Hepatocyte (in vitro differentiated cells): Measurements from ENCODE around the gene RNF213. TPM values are rescaled to one million over a fixed set of nuclear protein-coding genes. Genes with fewer than 3 reads are reported as not detected.

Source experiments
- DNase-seq: peaks from one replicate; pipeline ENCODE4 v3.0.0-alpha.2; 2016; ENCODE audit warnings: low spot score
- H2AFZ ChIP-seq: fragments of 200-600 bp; sonication (generic); 2 replicates; pipeline ENCODE4 v1.6.0; 2016; ENCODE audit warnings: antibody characterized with exemption, mild to moderate bottlenecking
- H3K27ac ChIP-seq: fragments of 200-600 bp; sonication (generic); 2 replicates; pipeline ENCODE4 v1.5.1; 2016; ENCODE audit warnings: mild to moderate bottlenecking
- H3K27me3 ChIP-seq: fragments of 200-600 bp; sonication (generic); 2 replicates; pipeline ENCODE4 v1.6.1; 2016
- H3K36me3 ChIP-seq: fragments of 200-600 bp; sonication (generic); replicated peaks from 2 replicates; pipeline ENCODE4 v1.5.1; 2016; ENCODE audit warnings: low read depth; ENCODE audit not compliant: insufficient read depth
- H3K4me1 ChIP-seq: fragments of 200-600 bp; sonication (generic); 2 replicates; pipeline ENCODE4 v1.5.1; 2016; ENCODE audit warnings: mild to moderate bottlenecking, moderate library complexity; ENCODE audit not compliant: insufficient read depth
- H3K4me2 ChIP-seq: fragments of 200-600 bp; sonication (generic); 2 replicates; pipeline ENCODE4 v1.6.0; 2016
- H3K4me3 ChIP-seq: fragments of 200-600 bp; sonication (generic); 2 replicates; pipeline ENCODE4 v1.5.1; 2016; ENCODE audit warnings: mild to moderate bottlenecking
- H3K79me2 ChIP-seq: fragments of 200-600 bp; sonication (generic); 2 replicates; pipeline ENCODE4 v1.6.0; 2017; ENCODE audit warnings: mild to moderate bottlenecking
- H3K9me2 ChIP-seq: fragments of 200-600 bp; sonication (generic); replicated peaks from 2 replicates; pipeline ENCODE4 v1.6.0; 2017; ENCODE audit warnings: mild to moderate bottlenecking; ENCODE audit not compliant: insufficient read depth
- H3K9me3 ChIP-seq: fragments of 200-600 bp; sonication (generic); 2 replicates; pipeline ENCODE4 v1.5.1; 2016; ENCODE audit warnings: low read depth, mild to moderate bottlenecking
- H4K20me1 ChIP-seq: fragments of 200-600 bp; sonication (generic); 2 replicates; pipeline ENCODE4 v1.6.0; 2016; ENCODE audit warnings: mild to moderate bottlenecking; ENCODE audit not compliant: insufficient read depth, poor library complexity, severe bottlenecking
- EZH2 ChIP-seq: fragments of 200-600 bp; sonication (generic); IDR thresholded peaks from 2 replicates; pipeline ENCODE4 v1.6.1; 2016; ENCODE audit warnings: antibody characterized with exemption, mild to moderate bottlenecking, borderline replicate concordance
- EZH2phosphoT487 ChIP-seq: fragments of 200-600 bp; sonication (generic); IDR thresholded peaks from one replicate; pipeline ENCODE4 v1.6.1; 2018; ENCODE audit warnings: antibody characterized with exemption, mild to moderate bottlenecking, low read depth, moderate library complexity; ENCODE audit not compliant: unreplicated experiment, severe bottlenecking
- WGBS: methylation state at CpG from one replicate; pipeline ENCODE4 v1.1.6; 2016; ENCODE audit warnings: low lambda C conversion rate; ENCODE audit errors: missing lambda C conversion rate; 5-methylcytosine and 5-hydroxymethylcytosine counted together
- polyA plus RNA-seq: library from polyadenylated mRNA; unstranded; fragments of >200 nt; fragmentation: Nextera tagmentation; extraction: Ambion mirVana; gene quantifications from 2 replicates; pipeline ENCODE4 v1.2.1, GENCODE V29; 2016
- total RNA-seq: library from RNA; depleted of rRNA; stranded (reverse); fragments of >200 nt; gene quantifications from 2 replicates; pipeline ENCODE4 v1.2.3, GENCODE V29; 2014
- TF ChIP-seq, protein P1 (sequence below): fragments of 200-600 bp; sonication (generic); IDR thresholded peaks from 2 replicates; pipeline ENCODE4 v1.5.1; 2016; ENCODE audit warnings: antibody characterized with exemption, mild to moderate bottlenecking; ENCODE audit not compliant: poor library complexity

RNF213 gene
- total and polyA plus RNA-seq, 2 experiments from 2014 or later, result 21.1 to 57.4 TPM

DNA sequence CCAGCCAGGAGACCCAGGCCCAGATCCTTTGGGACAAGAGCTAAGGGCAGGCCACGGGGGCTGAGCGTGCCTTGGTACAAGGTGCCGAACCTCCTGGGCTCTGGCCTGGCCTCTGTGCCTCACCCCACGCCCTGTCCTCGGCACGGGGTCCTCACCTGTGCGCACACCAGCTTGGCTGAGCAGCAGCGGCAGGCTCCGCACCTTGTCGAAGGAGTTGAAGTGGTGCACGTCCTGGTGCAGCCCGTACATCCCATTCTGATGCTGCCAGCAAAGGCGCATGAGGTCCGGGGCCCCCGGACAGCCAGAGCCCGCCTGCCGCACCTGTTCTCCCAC lies 45.8 kb upstream of the RNF213 start:
- Histone ChIP-seq H3K4me2 (no peak overlapping the region), H3K27me3 (no peaks in the 10 kb centered on the region), H3K36me3 (no peaks in the 10 kb centered on the region), H2AFZ (no peak overlapping the region), H3K79me2 (peaks cover 15% of the 10 kb centered on the region), H3K9me3 (no peaks in the 10 kb centered on the region), H3K4me3 (no peak overlapping the region), H3K4me1 (peaks cover 10% of the 10 kb centered on the region), H4K20me1 (no peaks in the 10 kb centered on the region), H3K9me2 (no peaks in the 10 kb centered on the region), H3K27ac (no peak overlapping the region)
- TF ChIP-seq EZH2 (no peak), EZH2phosphoT487 (no peak)
- TF ChIP-seq, protein P1, sequence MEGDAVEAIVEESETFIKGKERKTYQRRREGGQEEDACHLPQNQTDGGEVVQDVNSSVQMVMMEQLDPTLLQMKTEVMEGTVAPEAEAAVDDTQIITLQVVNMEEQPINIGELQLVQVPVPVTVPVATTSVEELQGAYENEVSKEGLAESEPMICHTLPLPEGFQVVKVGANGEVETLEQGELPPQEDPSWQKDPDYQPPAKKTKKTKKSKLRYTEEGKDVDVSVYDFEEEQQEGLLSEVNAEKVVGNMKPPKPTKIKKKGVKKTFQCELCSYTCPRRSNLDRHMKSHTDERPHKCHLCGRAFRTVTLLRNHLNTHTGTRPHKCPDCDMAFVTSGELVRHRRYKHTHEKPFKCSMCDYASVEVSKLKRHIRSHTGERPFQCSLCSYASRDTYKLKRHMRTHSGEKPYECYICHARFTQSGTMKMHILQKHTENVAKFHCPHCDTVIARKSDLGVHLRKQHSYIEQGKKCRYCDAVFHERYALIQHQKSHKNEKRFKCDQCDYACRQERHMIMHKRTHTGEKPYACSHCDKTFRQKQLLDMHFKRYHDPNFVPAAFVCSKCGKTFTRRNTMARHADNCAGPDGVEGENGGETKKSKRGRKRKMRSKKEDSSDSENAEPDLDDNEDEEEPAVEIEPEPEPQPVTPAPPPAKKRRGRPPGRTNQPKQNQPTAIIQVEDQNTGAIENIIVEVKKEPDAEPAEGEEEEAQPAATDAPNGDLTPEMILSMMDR, result no peak
- WGBS, result 97% methylated on average over 15 of the region's 17 CpGs
- DNase-seq, result no peak

DNA sequence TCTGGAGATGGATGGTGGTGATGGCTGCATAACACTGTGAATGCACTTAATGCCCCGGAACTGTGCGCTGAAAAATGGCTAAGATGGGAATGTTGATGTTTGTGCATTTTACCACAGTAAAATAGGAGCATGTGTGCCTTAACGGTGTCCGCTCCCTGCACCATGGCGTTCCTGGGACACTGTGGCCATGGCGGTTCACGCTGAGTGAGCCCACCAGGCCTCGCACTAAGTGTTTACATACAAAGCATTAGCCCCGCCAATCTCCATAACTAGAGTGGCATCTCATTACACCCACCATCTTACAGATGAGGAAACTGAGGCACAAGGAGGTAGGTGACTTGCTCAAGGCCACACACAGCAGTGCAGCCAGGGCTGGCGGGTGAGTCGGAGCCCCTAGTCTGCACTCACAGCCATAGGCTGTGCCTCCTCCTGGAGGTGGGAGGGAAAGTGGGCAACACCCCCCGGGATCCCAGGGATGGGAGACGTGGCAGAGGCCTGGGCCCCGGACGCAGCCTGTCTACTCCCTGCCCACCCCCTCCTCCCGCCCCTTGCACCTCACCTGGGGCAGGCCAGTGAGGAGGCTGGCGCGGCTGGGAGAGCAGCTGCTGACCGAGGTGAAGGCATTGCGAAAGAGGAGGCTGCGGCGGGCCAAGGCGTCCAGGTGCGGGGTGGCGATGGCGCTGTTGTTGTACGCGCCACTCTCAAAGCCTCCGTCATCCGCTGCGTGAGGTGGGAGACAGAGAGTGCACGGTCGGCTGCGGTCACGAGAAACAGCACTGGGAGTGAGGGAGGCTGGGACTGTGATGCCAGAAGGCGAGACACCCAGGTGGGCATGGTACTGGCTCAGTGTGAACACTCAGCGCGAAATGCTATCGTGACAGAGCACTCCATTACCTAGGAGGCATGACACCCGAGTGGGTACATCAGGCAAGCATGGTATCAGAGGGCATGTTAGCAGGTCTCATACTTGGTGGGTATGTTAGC lies 43.9 kb upstream of the RNF213 start:
- Histone ChIP-seq H3K4me3 (no peak overlapping the region), H3K36me3 (no peaks in the 10 kb centered on the region), H2AFZ (no peak overlapping the region), H3K79me2 (peaks cover 32% of the 10 kb centered on the region), H3K27me3 (no peaks in the 10 kb centered on the region), H3K9me2 (no peaks in the 10 kb centered on the region), H4K20me1 (no peaks in the 10 kb centered on the region), H3K27ac (no peak overlapping the region), H3K4me2 (no peak overlapping the region), H3K4me1 (peaks cover 16% of the 10 kb centered on the region), H3K9me3 (no peaks in the 10 kb centered on the region)
- DNase-seq, result no peak
- no peak for TF ChIP-seq EZH2phosphoT487
- TF ChIP-seq, protein P1, result no peak
- 96% methylated on average over 36 of the region's 40 CpGs for WGBS

DNA sequence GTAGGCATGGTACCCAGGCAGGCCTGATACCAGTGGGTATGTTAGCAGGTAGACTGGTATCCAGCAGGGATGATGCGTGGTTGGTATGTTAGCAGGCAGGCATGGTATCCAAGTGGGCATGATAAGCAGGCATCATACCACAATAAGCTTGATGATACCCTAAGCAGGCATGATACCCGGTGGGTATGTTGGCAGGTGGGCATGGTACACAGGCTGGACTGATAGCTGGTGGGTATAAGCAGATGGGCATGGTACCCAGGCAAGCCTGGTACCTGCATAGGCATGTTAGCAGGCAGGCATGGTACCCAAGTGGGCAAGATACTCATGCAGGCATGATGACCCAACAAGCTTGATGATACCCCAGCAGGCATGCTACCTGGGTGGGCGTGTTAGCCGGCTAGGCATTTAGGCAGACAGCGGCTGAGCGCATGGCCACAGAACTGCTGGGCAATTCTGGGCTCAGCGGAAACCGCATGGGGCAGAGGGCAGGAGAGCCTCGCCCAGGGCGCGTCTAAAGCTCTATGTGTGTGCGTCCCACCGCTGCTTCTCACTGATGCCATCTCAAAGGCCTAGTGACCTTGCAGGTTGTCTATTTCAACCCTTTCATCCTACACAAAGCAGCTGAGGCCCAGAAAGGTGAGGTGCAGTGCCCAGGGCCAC lies 42.8 kb upstream of the RNF213 start:
- Histone ChIP-seq H3K9me3 (no peaks in the 10 kb centered on the region), H3K4me1 (peaks cover 16% of the 10 kb centered on the region), H3K4me2 (no peak overlapping the region), H3K36me3 (no peaks in the 10 kb centered on the region), H3K4me3 (no peak overlapping the region), H2AFZ (no peak overlapping the region), H3K27ac (no peak overlapping the region), H3K27me3 (no peaks in the 10 kb centered on the region), H4K20me1 (no peaks in the 10 kb centered on the region), H3K9me2 (no peaks in the 10 kb centered on the region), H3K79me2 (peaks cover 32% of the 10 kb centered on the region)
- TF ChIP-seq, protein P1, result no peak
- TF ChIP-seq EZH2 (no peak), EZH2phosphoT487 (no peak)
- no peak for DNase-seq
- WGBS, result over 99% methylated on average over 13 of the region's 13 CpGs
